Endothelial cell of umbilical vein (primary cell): ENCODE data around the gene AFG3L2. TPM values are rescaled to one million over a fixed set of nuclear protein-coding genes. Genes with fewer than 3 reads are reported as not detected.

Experiments used
- BruUV-seq: library from RNA; stranded (reverse); fragments of 400-500 nt; replicated peaks from 2 replicates; lab custom pipeline; 2021; lab: Mats Ljungman, UMichigan
- CTCF ChIA-PET: fragments of 300-600, 350-600 bp; sonication (Branson Sonifier 250); formaldehyde crosslinking; loops from one replicate; lab custom pipeline; 2021; ENCODE audit warnings: antibody characterized with exemption, inconsistent platforms; lab: Charles Lee
- POLR2A ChIA-PET: fragments of 300-600, 350-600 bp; sonication (Branson Sonifier 250); formaldehyde crosslinking; loops from one replicate; lab custom pipeline; 2021; ENCODE audit warnings: antibody characterized with exemption, inconsistent platforms; lab: Charles Lee
- DNase-seq: peaks from one replicate; pipeline ENCODE4 v3.0.0-alpha.2; 2011; ENCODE audit warnings: low read depth, low spot score
- FAIRE-seq: peaks from 2 replicates; lab custom pipeline; 2011; peaks lifted over from hg19 to GRCh38; lab: Jason Lieb, UNC
- H2AFZ ChIP-seq: 2 replicates; pipeline ENCODE4 v1.6.0; 2012; ENCODE audit warnings: low read depth, low read length, control low read depth, inconsistent platforms
- H3K27ac ChIP-seq: 2 replicates; pipeline ENCODE4 v1.5.1; 2011; ENCODE audit warnings: low read depth, mild to moderate bottlenecking, control low read depth, low read length, moderate library complexity; ENCODE audit not compliant: insufficient read depth
- H3K27me3 ChIP-seq, 2 experiments: 2 replicates each; pipeline versions ENCODE4 v1.6.0 to v1.6.1; 2011; ENCODE audit warnings: low read length in 2 of 2, mixed read lengths in 1 of 2; ENCODE audit not compliant: control insufficient read depth in 2 of 2, insufficient read depth in 2 of 2
- H3K36me3 ChIP-seq, 2 experiments: 2 replicates in 1 of 2; 3 replicates in 1 of 2; pipeline ENCODE4 v1.5.1; 2011; ENCODE audit warnings: low read length in 2 of 2, mild to moderate bottlenecking in 1 of 2, moderate library complexity in 1 of 2; ENCODE audit not compliant: control insufficient read depth in 2 of 2, insufficient read depth in 2 of 2; ENCODE audit errors: extremely low read depth in 1 of 2
- H3K4me1 ChIP-seq: 3 replicates; pipeline ENCODE4 v1.5.1; 2011; ENCODE audit warnings: mild to moderate bottlenecking, low read length; ENCODE audit not compliant: control insufficient read depth, insufficient read depth; ENCODE audit errors: extremely low read depth
- H3K4me2 ChIP-seq: 2 replicates; pipeline ENCODE4 v1.6.1; 2011; ENCODE audit warnings: low read length, control low read depth, mixed read lengths; ENCODE audit not compliant: insufficient read depth
- H3K4me3 ChIP-seq, 3 experiments: fragments of 200-600 bp in 1 of 3; sonication (generic), shearing (Covaris generic) in 1 of 3; replicated peaks in 1 of 3; 2 replicates each; pipeline ENCODE4 v1.5.1; 2011 to 2016; ENCODE audit warnings: control low read depth in 3 of 3, low read length in 3 of 3, mild to moderate bottlenecking in 2 of 3, inconsistent platforms in 1 of 3, low read depth in 1 of 3, moderate library complexity in 1 of 3; ENCODE audit not compliant: insufficient read depth in 1 of 3
- H3K79me2 ChIP-seq: 2 replicates; pipeline ENCODE4 v1.6.0; 2012; ENCODE audit warnings: low read length, inconsistent platforms; ENCODE audit not compliant: control insufficient read depth, insufficient read depth
- H3K9ac ChIP-seq: replicated peaks from 2 replicates; pipeline ENCODE3; 2011; ENCODE audit warnings: low read length, control low read depth; ENCODE audit not compliant: insufficient read depth; ENCODE audit errors: extremely low read depth
- H3K9me1 ChIP-seq: replicated peaks from 3 replicates; pipeline ENCODE4 v1.6.0; 2011; ENCODE audit warnings: mild to moderate bottlenecking, low read length; ENCODE audit not compliant: control insufficient read depth, insufficient read depth; ENCODE audit errors: extremely low read depth
- H3K9me3 ChIP-seq: replicated peaks from 2 replicates; pipeline ENCODE4 v1.5.1; 2012; ENCODE audit warnings: low read length, inconsistent platforms; ENCODE audit not compliant: control insufficient read depth, insufficient read depth
- H4K20me1 ChIP-seq: replicated peaks from 2 replicates; pipeline ENCODE3; 2011; ENCODE audit warnings: mild to moderate bottlenecking, low read length; ENCODE audit not compliant: control insufficient read depth, insufficient read depth; ENCODE audit errors: extremely low read depth
- CTCF ChIP-seq, 2 donors: IDR thresholded peaks; 1 replicate in 1 of 2; 2 replicates in 1 of 2; pipeline ENCODE4 v1.5.1; 2011; ENCODE audit warnings: low read length in 2 of 2, mild to moderate bottlenecking in 2 of 2, moderate library complexity in 2 of 2, control low read depth in 1 of 2, inconsistent platforms in 1 of 2, low read depth in 1 of 2; ENCODE audit not compliant: insufficient read depth in 1 of 2; ENCODE audit errors: extremely low read depth in 1 of 2
- EZH2 ChIP-seq: IDR thresholded peaks from 2 replicates; pipeline ENCODE4 v1.6.1; 2012; ENCODE audit warnings: borderline replicate concordance, low read depth, mild to moderate bottlenecking, moderate library complexity, low read length, inconsistent platforms; ENCODE audit not compliant: severe bottlenecking
- FOS ChIP-seq: IDR thresholded peaks from 2 replicates; pipeline ENCODE4 v1.6.1; 2011; ENCODE audit warnings: mild to moderate bottlenecking, low read length, moderate library complexity, borderline replicate concordance; ENCODE audit not compliant: insufficient read depth
- GATA2 ChIP-seq: IDR thresholded peaks from 2 replicates; pipeline ENCODE4 v1.7.0; 2011; ENCODE audit warnings: low read depth, mild to moderate bottlenecking, moderate library complexity, mixed read lengths, low read length; ENCODE audit not compliant: insufficient read length, insufficient read depth
- JUN ChIP-seq: IDR thresholded peaks from 2 replicates; pipeline ENCODE4 v1.6.1; 2011; ENCODE audit warnings: borderline replicate concordance, low read depth; ENCODE audit not compliant: insufficient read length, insufficient read depth
- MAX ChIP-seq: IDR thresholded peaks from 2 replicates; pipeline ENCODE4 v1.6.1; 2011; ENCODE audit not compliant: insufficient read depth, insufficient read length
- MYC ChIP-seq: IDR thresholded peaks from one replicate; pipeline ENCODE4 v1.6.1; 2011; ENCODE audit warnings: mild to moderate bottlenecking, low read depth, low read length
- POLR2A ChIP-seq: IDR thresholded peaks from 2 replicates; pipeline ENCODE4 v1.6.1; 2012; ENCODE audit warnings: low read depth, mild to moderate bottlenecking, control low read depth, low read length
- POLR2AphosphoS5 ChIP-seq: IDR thresholded peaks from 2 replicates; pipeline ENCODE4 v1.6.1; 2012; ENCODE audit warnings: low read depth, mild to moderate bottlenecking, control low read depth, low read length, moderate library complexity; ENCODE audit not compliant: insufficient read depth
- dilution Hi-C: fragments of 300-500 bp; cut with MboI; formaldehyde crosslinking; loops from one replicate; pipeline ENCODE4 v1.15.0; 2019; ENCODE audit warnings: low sequenced_read_pairs; ENCODE audit not compliant: extremely low pct_ligation_motif_present
- intact Hi-C: fragments of 100-400 bp; cut with micrococcal nuclease; formaldehyde crosslinking; loops from one replicate; pipeline ENCODE4 v1.10.0; 2022
- polyA plus RNA-seq, 4 experiments: library from polyadenylated mRNA; depleted of rRNA in 3 of 4; stranded (reverse) in 3 of 4; unstranded in 1 of 4; fragments of >200 nt; gene quantifications; 2 replicates each; pipeline versions ENCODE4 v1.2.1 to v1.2.3, GENCODE V29; 2011 to 2012; ENCODE audit warnings: missing spikeins in 1 of 4
- total RNA-seq: library from RNA; stranded (reverse); gene quantifications from 2 replicates; pipeline ENCODE4 v1.2.3, GENCODE V29; 2021

Gene AFG3L2
- total and polyA plus RNA-seq, 2 donors (not counting 3 experiments of a cell fraction or from before 2014, with no cell fraction given): 19.3 to 42.4 TPM

- BruUV-seq: no TSS peak
- Histone ChIP-seq H3K27me3 (no peaks in the 10 kb centered on the region), H3K9me1 (no peaks in the 10 kb centered on the region), H2AFZ (no peak overlapping the region), H3K79me2 (peaks cover 57% of the 10 kb centered on the region), H3K27ac (no peak overlapping the region), H3K36me3 (no peaks in the 10 kb centered on the region), H3K9me3 (no peaks in the 10 kb centered on the region), H3K9ac (no peak overlapping the region), H3K4me3 (no peak overlapping the region), H3K4me2 (no peak overlapping the region), H4K20me1 (no peaks in the 10 kb centered on the region), H3K4me1 (peaks cover 9% of the 10 kb centered on the region)
- DNase-seq (no peak), FAIRE-seq (no peak)
- intact Hi-C loops: no loop called here
- POLR2A ChIA-PET: no interaction called here
- TF ChIP-seq FOS (no peak), POLR2A (no peak), CTCF (IDR thresholded peaks at IDR 0.05; ENCODE audit: extremely low read depth in 1 of 2, insufficient read depth in 1 of 2, low read depth in 1 of 2, low read length in 2 of 2) (no peak), GATA2 (no peak), EZH2 (no peak), POLR2AphosphoS5 (no peak), MAX (no peak), JUN (no peak), MYC (no peak)
- dilution Hi-C loops: no loop called here
- CTCF ChIA-PET: no interaction called here
These were observed 2.6 kb downstream of the AFG3L2 start for GRCh38 chr18:12374401-12374800.
